NCI-H128 (cell line): Measurements from ENCODE around the gene SRR.
"Not testable (repeated sequence)": the region's sequence is repeated elsewhere in the genome, so short reads cannot be mapped to it uniquely, and the experiment has no call there.

Experiments used
- DNase-seq: peaks from one replicate; lab custom pipeline; 2025; ENCODE audit not compliant: unreplicated experiment; lab: John Stamatoyannopoulos, UW

The SRR gene

GRCh38 chr17:2289878-2290478 lies 13.8 kb upstream of the SRR start:
- no peak for DNase-seq

GRCh38 chr17:2292100-2292499 lies 11.7 kb upstream of the SRR start:
- DNase-seq = no peak

GRCh38 chr17:2295575-2295974 lies 8.2 kb upstream of the SRR start:
- DNase-seq = no peak

GRCh38 chr17:2297023-2297422 lies 6.7 kb upstream of the SRR start:
- no peak for DNase-seq

- no peak for DNase-seq
These were observed 4.6 kb upstream of the SRR start for GRCh38 chr17:2299136-2299535.

GRCh38 chr17:2299756-2300155 lies 4.0 kb upstream of the SRR start:
- DNase-seq = no peak

GRCh38 chr17:2302778-2303203 lies 959 bp upstream of the SRR start:
- no peak for DNase-seq

GRCh38 chr17:2304931-2305330 lies 1.2 kb downstream of the SRR start:
- no peak for DNase-seq

- no peak for DNase-seq
These were observed 5.8 kb downstream of the SRR start for GRCh38 chr17:2309338-2310154.

GRCh38 chr17:2312736-2313135 lies 9.0 kb downstream of the SRR start:
- DNase-seq = no peak

- DNase-seq = not testable (repeated sequence)
These were observed 13.1 kb downstream of the SRR start for GRCh38 chr17:2316916-2317205.

- no peak for DNase-seq
These were observed 14.0 kb downstream of the SRR start for GRCh38 chr17:2317796-2318195.

- no peak for DNase-seq
These were observed 15.3 kb downstream of the SRR start for GRCh38 chr17:2319051-2319450.

- no peak for DNase-seq
These were observed 17.6 kb downstream of the SRR start for GRCh38 chr17:2321399-2321798.

GRCh38 chr17:2323629-2324314 lies 20.0 kb downstream of the SRR start:
- DNase-seq = no peak

GRCh38 chr17:2331303-2331702 lies 27.6 kb downstream of the SRR start:
- DNase-seq = no peak

GRCh38 chr17:2335726-2336214 lies 32.0 kb downstream of the SRR start:
- DNase-seq = no peak

- DNase-seq = peak; percentile 76
These were observed 32.6 kb downstream of the SRR start, which contains the start of gene TSR1 for GRCh38 chr17:2336215-2336851. Gene TSR1, minus strand, starts transcription at chr17:2336457. Its CDS starts 30 bp downstream, at chr17:2336427.

- no peak for DNase-seq
These were observed 33.2 kb downstream of the SRR start, which contains the start of gene SGSM2 for GRCh38 chr17:2336852-2337543. Gene SGSM2, plus strand, starts transcription at chr17:2337501. Its CDS starts 188 bp downstream, at chr17:2337689.

GRCh38 chr17:2337544-2338314 lies 34.0 kb downstream of the SRR start:
- DNase-seq = no peak
